OCI-LY1 (cell line): ENCODE results near the gene LYZL4.

Source experiments
- CTCF ChIP-seq: fragments of 200-600 bp; sonication (generic), shearing (Covaris generic); IDR thresholded peaks from 2 replicates; pipeline ENCODE4 v1.5.1; 2017; ENCODE audit warnings: mild to moderate bottlenecking, antibody characterized with exemption, low read length, moderate library complexity, mixed read lengths
- EZH2 ChIP-seq: fragments of 200-600 bp; sonication (generic), shearing (Covaris generic); IDR thresholded peaks from 2 replicates; pipeline ENCODE4 v1.8.0; 2017; ENCODE audit warnings: borderline replicate concordance, mixed run types, mild to moderate bottlenecking, antibody characterized with exemption, low read length, moderate library complexity, mixed read lengths

GRCh38 chr3:42442640-42443039 is 32.2 kb upstream of the LYZL4 start:
- no peak for TF ChIP-seq CTCF
- TF ChIP-seq EZH2, result no peak
